MG63 (cell line): ENCODE data around the gene EIPR1. TPM values are rescaled to one million over a fixed set of nuclear protein-coding genes. Genes with fewer than 3 reads are reported as not detected.

Experiments
- DNase-seq: peaks from one replicate; pipeline ENCODE4 v3.0.0-alpha.2; 2020
- H3K27me3 ChIP-seq: fragments of 250-450 bp; sonication (Bioruptor Pico); 2 replicates; pipeline ENCODE4 v1.5.1; 2020; ENCODE audit warnings: mild to moderate bottlenecking, moderate library complexity
- H3K36me3 ChIP-seq: fragments of 250-450 bp; sonication (Bioruptor Pico); 2 replicates; pipeline ENCODE4 v1.5.1; 2020; ENCODE audit warnings: mild to moderate bottlenecking, moderate library complexity
- H3K4me3 ChIP-seq: fragments of 250-450 bp; sonication (Bioruptor Pico); 2 replicates; pipeline ENCODE4 v1.5.1; 2020; ENCODE audit warnings: mild to moderate bottlenecking, moderate library complexity
- H3K9me3 ChIP-seq: fragments of 250-450 bp; sonication (Bioruptor Pico); 2 replicates; pipeline ENCODE4 v1.5.1; 2020; ENCODE audit warnings: mild to moderate bottlenecking, moderate library complexity
- total RNA-seq: library from RNA; depleted of rRNA; stranded (reverse); fragments of >200 nt; shearing (Covaris generic); gene quantifications from 2 replicates; pipeline ENCODE4 v1.2.3, GENCODE V29; 2014; ENCODE audit warnings: low replicate concordance

EIPR1 gene
- total RNA-seq, 1 experiment from 2014 or later: 78.7 TPM

GRCh38 chr2:3265471-3265870 lies 112.1 kb downstream of the EIPR1 start:
- Histone ChIP-seq H3K36me3 (no peaks in the 10 kb centered on the region), H3K9me3 (no peaks in the 10 kb centered on the region), H3K27me3 (no peaks in the 10 kb centered on the region)

DNA sequence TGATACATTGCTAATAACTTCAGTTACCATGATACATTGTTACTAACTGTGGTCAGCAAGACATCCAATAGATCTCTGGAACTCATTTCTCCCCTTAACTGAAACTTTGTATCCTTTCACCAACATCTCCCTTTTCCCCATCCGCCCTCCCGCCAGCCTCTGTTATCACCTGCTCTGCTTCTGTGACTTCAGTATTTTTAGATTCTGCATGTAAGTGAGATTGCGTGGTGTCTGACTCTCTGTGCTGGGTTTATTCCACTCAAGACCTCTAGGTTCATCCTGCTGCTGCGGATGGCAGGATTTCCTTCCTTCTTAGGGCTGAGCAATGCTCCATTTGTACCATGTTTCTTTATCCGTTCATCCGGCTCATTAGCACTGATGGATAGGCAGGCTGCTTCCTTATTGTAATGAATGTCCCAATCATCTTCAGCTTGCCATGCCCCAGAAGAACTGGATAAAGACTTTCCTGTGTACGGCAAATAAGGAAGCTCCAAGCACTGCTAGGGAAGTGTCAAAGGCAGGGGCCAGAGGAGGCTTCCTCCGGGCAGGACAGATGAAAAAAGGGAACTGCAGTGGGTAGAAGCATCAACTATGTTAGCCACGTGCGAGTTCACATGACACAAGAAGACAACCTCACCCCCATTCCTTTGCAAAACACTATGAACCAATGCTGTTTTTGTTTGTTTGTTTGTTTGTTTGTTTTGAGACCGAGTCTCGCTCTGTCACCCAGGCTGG lies 113.4 kb downstream of the EIPR1 start:
- H3K9me3 ChIP-seq: no peaks in the 10 kb centered on the region
- H3K36me3 ChIP-seq: no peaks in the 10 kb centered on the region
- no peak overlapping the region for H3K4me3 ChIP-seq
- no peaks in the 10 kb centered on the region for H3K27me3 ChIP-seq
- DNase-seq: no peak

More at GRCh38 chr2:3265471-3265870, 112.1 kb downstream of the EIPR1 start:
- DNase-seq: no peak
- H3K4me3 ChIP-seq: no peak overlapping the region

DNA sequence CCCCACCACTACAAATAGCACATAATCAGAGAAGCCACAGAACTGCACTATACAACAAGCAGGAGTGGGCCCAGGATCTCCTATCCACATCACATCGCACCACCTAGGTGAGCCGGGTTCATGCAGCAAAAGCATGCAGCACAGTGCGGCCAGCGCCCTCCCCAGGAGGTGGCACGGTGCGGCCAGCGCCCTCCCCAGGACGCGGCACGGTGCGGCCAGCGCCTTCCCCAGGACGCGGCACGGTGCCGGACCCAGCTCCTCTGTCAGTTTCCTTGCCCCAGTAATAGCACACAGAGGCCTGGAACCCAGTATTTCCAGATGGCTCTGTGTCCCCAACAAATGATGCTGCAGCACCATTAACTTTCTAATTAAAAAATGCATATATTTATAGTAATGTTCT lies 114.1 kb downstream of the EIPR1 start:
- no peak for DNase-seq
- Histone ChIP-seq H3K27me3 (no peaks in the 10 kb centered on the region), H3K36me3 (no peaks in the 10 kb centered on the region), H3K4me3 (no peak overlapping the region), H3K9me3 (no peaks in the 10 kb centered on the region)

DNA sequence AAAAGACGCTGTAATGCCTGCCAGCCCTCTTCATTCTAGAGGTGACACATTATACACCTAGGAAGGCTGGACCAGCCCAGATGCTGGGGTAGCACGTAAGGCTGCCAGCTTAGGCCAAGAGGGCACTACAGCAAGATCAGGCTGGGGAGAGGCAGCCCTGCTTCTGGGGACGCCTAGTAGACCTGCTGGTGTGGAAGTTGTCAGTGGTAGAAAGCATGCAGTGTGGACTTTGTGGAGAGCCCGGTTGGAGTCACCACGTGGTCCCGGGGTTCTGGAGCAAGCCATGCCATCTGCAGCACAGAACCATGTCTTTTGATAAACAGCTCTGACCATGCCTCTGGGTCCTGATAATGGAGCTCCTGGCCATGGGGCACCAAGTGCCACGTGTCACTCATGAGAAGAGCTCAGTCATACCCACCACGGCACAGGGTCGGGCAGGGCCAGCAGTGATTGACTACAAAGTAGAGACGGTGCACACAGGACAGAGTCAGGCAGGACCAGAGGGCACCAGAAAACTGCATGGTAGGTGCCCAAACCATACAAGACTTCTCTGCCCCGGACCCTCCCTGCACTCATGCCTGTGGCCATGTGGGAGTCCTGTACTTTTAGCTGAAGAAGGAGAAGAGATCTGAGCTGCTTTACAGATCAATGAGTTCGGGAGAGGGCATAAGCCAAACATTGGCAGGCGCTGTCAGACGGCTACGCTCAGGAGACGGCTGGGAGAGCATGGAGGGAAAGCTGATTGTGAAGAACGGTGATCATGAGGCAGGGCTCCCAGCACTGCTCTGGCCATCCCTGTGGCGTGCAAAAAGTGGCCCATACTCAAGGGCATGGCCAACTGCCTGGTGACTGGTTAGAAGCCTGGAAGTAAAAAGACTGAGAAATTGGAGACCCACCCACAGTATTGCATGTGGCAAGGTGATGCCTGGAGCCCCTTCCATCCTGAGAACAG lies 114.9 kb downstream of the EIPR1 start:
- Histone ChIP-seq H3K27me3 (no peaks in the 10 kb centered on the region), H3K36me3 (no peaks in the 10 kb centered on the region), H3K4me3 (no peak overlapping the region), H3K9me3 (no peaks in the 10 kb centered on the region)
- no peak for DNase-seq

DNA sequence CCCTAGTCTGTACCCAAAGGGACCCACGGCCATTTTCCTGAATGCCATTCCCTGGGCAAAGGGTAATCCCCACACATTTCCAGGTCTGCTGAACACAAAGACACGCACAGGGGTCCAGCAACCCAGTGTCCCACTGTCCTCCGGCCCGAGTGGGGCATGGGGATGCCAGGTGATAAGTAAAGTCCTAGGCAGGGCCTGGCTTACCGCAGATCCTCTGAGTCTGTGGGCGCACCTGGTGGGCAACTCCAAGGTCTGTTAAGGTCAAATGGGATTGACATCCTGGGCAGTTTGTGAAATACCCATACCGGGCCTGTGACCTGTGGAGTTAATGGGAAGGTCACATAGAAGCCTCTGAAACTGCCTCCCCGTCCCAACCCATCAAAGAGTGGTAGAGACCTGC lies 116.1 kb downstream of the EIPR1 start:
- Histone ChIP-seq H3K27me3 (no peaks in the 10 kb centered on the region), H3K9me3 (no peaks in the 10 kb centered on the region), H3K4me3 (no peak overlapping the region), H3K36me3 (no peaks in the 10 kb centered on the region; the same call in 1 of the 2 replicates)
- no peak for DNase-seq

DNA sequence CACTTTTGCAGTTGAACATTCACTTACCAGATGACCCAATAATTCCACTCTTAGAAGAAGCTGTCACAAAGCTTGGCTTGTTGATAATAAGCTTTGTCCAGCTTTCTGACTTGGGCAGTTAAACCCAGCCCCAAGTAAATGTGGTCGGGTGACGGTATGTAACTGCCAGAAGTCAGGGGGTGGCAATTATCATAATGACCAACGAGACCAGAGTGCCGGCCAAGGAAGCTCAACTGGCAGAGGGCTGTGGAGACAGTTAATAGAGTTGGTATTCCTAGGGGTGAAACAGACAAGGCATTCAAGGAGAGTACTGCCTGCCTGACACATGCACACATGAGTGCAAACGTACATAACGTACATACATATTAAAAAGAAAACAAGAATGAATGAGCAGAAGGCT lies 116.7 kb downstream of the EIPR1 start:
- H3K9me3 ChIP-seq: no peaks in the 10 kb centered on the region
- DNase-seq: no peak
- H3K4me3 ChIP-seq: no peak overlapping the region
- H3K36me3 ChIP-seq: no peaks in the 10 kb centered on the region; the same call in 1 of the 2 replicates
- no peaks in the 10 kb centered on the region for H3K27me3 ChIP-seq

- Histone ChIP-seq H3K36me3 (no peaks in the 10 kb centered on the region; the same call in 1 of the 2 replicates), H3K27me3 (no peaks in the 10 kb centered on the region), H3K4me3 (no peak overlapping the region), H3K9me3 (no peaks in the 10 kb centered on the region)
- no peak for DNase-seq
Observed at GRCh38 chr2:3257826-3258225, 119.8 kb downstream of the EIPR1 start.

DNA sequence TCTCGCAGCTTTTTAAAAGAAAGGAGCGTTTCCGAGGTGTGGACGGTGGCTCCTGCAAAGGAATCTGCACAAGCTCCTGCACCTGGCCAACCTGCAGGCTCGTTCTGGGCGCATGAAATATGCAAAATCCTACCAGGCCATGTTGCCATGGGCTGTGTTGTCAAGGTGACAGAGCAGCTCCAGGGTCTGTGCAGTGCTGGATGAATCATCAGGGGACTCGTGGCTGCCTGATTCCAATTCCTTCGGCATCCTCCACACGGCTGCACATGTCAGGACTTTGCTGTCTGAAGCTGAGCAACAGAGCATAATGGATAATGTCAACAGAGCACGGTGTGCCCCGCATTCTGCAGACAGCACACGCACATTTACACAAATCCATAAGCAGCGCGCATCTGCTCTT lies 120.5 kb downstream of the EIPR1 start:
- Histone ChIP-seq H3K27me3 (no peaks in the 10 kb centered on the region), H3K9me3 (no peaks in the 10 kb centered on the region), H3K4me3 (no peak overlapping the region), H3K36me3 (no peaks in the 10 kb centered on the region; the same call in 1 of the 2 replicates)
- no peak for DNase-seq

- DNase-seq: no peak
- Histone ChIP-seq H3K9me3 (no peaks in the 10 kb centered on the region), H3K27me3 (no peaks in the 10 kb centered on the region), H3K36me3 (no peaks in the 10 kb centered on the region; the same call in 1 of the 2 replicates), H3K4me3 (no peak overlapping the region)
Observed at GRCh38 chr2:3256605-3257004, 121.0 kb downstream of the EIPR1 start.

- H3K9me3 ChIP-seq: no peaks in the 10 kb centered on the region
- no peak for DNase-seq
- no peaks in the 10 kb centered on the region for H3K27me3 ChIP-seq
- no peaks in the 10 kb centered on the region; the same call in 1 of the 2 replicates for H3K36me3 ChIP-seq
- no peak overlapping the region for H3K4me3 ChIP-seq
Observed at GRCh38 chr2:3256157-3256556, 121.5 kb downstream of the EIPR1 start.

DNA sequence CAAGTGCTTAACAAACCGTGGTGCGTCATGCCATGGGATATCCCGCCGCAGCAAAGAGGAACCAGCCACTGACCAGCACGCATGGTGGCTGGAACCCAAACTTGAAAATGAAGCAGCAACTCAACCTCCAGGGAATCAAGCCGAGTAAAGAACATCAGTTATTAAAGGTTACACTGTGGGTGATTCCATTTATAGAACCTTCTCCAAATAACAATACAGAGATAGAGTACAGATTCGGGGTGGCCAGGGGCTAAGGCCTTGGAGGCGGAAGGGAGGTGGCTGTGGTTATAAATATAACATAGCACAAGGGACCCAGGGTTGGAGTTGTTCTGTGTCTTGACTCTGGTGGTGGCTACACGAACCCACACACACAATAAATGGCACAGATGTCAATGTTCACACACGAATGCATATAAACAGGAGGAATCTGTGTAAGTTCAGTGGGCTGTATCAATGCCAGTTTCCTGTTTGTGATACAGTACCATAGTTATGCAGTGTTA lies 123.1 kb downstream of the EIPR1 start:
- H3K27me3 ChIP-seq: no peaks in the 10 kb centered on the region
- H3K9me3 ChIP-seq: no peaks in the 10 kb centered on the region
- no peak overlapping the region for H3K4me3 ChIP-seq
- no peak for DNase-seq
- no peaks in the 10 kb centered on the region; the same call in 1 of the 2 replicates for H3K36me3 ChIP-seq

DNA sequence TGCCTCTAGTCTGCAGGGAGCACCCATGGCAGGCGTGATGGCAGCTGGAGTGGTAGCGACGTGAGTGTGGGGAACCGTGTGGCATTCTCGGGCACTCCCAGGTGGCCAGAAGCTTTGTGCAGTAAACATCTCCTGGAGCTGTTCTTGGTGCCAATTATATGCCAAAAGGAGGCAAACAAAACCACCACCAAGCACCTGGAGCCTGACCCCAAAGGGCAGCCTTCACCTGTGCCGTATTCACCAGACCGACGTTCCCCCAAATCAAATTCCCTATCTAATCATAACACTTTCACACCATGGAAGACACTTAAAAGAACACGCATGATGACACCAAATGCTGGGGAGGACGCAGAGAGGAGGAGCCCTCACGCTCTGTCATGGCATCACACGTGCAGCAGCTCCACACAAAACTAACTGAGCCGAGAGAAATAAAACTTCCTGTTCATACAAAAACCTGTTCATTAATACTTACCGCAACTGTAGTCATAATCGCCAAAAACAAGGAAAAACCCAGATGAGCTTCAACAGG lies 123.6 kb downstream of the EIPR1 start:
- H3K9me3 ChIP-seq: 0 out of 2 replicates have a peak, but pooled peaks cover 2% of the 10 kb centered on the region
- no peaks in the 10 kb centered on the region; the same call in 1 of the 2 replicates for H3K36me3 ChIP-seq
- H3K27me3 ChIP-seq: no peaks in the 10 kb centered on the region
- H3K4me3 ChIP-seq: no peak overlapping the region
- no peak for DNase-seq

GRCh38 chr2:3251946-3252345 lies 125.7 kb downstream of the EIPR1 start:
- Histone ChIP-seq H3K9me3 (0 out of 2 replicates have a peak, but pooled peaks cover 2% of the 10 kb centered on the region), H3K4me3 (no peak overlapping the region), H3K27me3 (no peaks in the 10 kb centered on the region), H3K36me3 (no peaks in the 10 kb centered on the region; the same call in 1 of the 2 replicates)
- DNase-seq: no peak

DNA sequence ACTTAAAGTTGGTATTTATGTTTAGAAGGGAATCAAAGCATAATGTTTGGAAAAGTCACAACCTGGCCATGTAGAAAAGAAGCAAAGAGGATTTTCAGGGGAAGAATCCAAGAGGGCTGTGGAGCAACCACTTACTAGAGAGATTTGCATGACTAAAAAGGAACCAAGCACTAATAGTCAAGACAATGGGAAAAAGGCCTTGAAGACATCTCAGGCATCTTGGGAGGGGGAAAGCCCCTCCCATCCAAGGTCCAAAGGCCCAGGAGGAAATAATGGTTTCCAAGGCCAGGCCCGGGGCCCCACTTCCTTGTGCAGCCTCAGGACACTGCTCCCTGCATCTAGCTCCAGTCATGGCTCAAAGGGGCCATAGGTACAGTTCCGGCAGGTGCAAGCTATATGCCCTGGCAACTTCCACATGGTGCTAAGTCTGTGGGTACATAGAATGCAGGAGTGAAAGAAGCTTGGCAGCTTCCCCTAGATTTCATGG lies 128.1 kb downstream of the EIPR1 start:
- Histone ChIP-seq H3K9me3 (0 out of 2 replicates have a peak, but pooled peaks cover 2% of the 10 kb centered on the region), H3K4me3 (no peak overlapping the region), H3K27me3 (no peaks in the 10 kb centered on the region), H3K36me3 (no peaks in the 10 kb centered on the region)
- no peak for DNase-seq

GRCh38 chr2:3248754-3249475 lies 128.7 kb downstream of the EIPR1 start:
- H3K9me3 ChIP-seq: 0 out of 2 replicates have a peak, but pooled peaks cover 2% of the 10 kb centered on the region
- no peaks in the 10 kb centered on the region for H3K27me3 ChIP-seq
- DNase-seq: no peak
- H3K4me3 ChIP-seq: no peak overlapping the region
- H3K36me3 ChIP-seq: no peaks in the 10 kb centered on the region
